ENCODE measurements around the gene RSPO4.
"Not testable (repeated sequence)": the region's sequence is repeated elsewhere in the genome, so short reads cannot be mapped to it uniquely, and the experiment has no call there.

RSPO4 gene

GRCh38 chr20:1003920-1004697, 2.0 kb upstream of the RSPO4 start:
- no peak for DNase-seq

- DNase-seq: no peak
Observed at GRCh38 chr20:1002682-1003561, 811 bp upstream of the RSPO4 start.

GRCh38 chr20:1001116-1001515, 995 bp downstream of the RSPO4 start:
- DNase-seq: no peak

GRCh38 chr20:998231-998830, 3.8 kb downstream of the RSPO4 start:
- DNase-seq: no peak

- DNase-seq: no peak
Observed at GRCh38 chr20:997486-997885, 4.6 kb downstream of the RSPO4 start.

- DNase-seq: no peak
Observed at GRCh38 chr20:997016-997415, 5.1 kb downstream of the RSPO4 start.

- DNase-seq: no peak
Observed at GRCh38 chr20:995170-995569, 6.9 kb downstream of the RSPO4 start.

- no peak for DNase-seq
Observed at GRCh38 chr20:992801-993535, 9.1 kb downstream of the RSPO4 start.

- no peak for DNase-seq
Observed at GRCh38 chr20:991850-992249, 10.3 kb downstream of the RSPO4 start.

- no peak for DNase-seq
Observed at GRCh38 chr20:990293-990959, 11.7 kb downstream of the RSPO4 start.

GRCh38 chr20:988272-988671, 13.8 kb downstream of the RSPO4 start:
- DNase-seq: no peak

- no peak for DNase-seq
Observed at GRCh38 chr20:987677-988076, 14.4 kb downstream of the RSPO4 start.

- DNase-seq: no peak
Observed at GRCh38 chr20:986733-987355, 15.3 kb downstream of the RSPO4 start.

- DNase-seq: not testable (repeated sequence)
Observed at GRCh38 chr20:984994-985393, 17.1 kb downstream of the RSPO4 start.

GRCh38 chr20:982754-983153, 19.4 kb downstream of the RSPO4 start:
- no peak for DNase-seq

GRCh38 chr20:977021-977420, 25.1 kb downstream of the RSPO4 start:
- no peak for DNase-seq

- DNase-seq: no peak
Observed at GRCh38 chr20:976033-976432, 26.1 kb downstream of the RSPO4 start.

GRCh38 chr20:973785-974194, 28.3 kb downstream of the RSPO4 start:
- no peak for DNase-seq

- DNase-seq: no peak
Observed at GRCh38 chr20:972256-972655, 29.9 kb downstream of the RSPO4 start.

- DNase-seq: no peak
Observed at GRCh38 chr20:971346-971745, 30.8 kb downstream of the RSPO4 start.

GRCh38 chr20:969868-970267, 32.2 kb downstream of the RSPO4 start:
- no peak for DNase-seq

All from NCI-H2107 (cell line).